ENCODE measurements around the gene TPO.
"Not testable (repeated sequence)": the region's sequence is repeated elsewhere in the genome, so short reads cannot be mapped to it uniquely, and the experiment has no call there.

The TPO gene

DNA sequence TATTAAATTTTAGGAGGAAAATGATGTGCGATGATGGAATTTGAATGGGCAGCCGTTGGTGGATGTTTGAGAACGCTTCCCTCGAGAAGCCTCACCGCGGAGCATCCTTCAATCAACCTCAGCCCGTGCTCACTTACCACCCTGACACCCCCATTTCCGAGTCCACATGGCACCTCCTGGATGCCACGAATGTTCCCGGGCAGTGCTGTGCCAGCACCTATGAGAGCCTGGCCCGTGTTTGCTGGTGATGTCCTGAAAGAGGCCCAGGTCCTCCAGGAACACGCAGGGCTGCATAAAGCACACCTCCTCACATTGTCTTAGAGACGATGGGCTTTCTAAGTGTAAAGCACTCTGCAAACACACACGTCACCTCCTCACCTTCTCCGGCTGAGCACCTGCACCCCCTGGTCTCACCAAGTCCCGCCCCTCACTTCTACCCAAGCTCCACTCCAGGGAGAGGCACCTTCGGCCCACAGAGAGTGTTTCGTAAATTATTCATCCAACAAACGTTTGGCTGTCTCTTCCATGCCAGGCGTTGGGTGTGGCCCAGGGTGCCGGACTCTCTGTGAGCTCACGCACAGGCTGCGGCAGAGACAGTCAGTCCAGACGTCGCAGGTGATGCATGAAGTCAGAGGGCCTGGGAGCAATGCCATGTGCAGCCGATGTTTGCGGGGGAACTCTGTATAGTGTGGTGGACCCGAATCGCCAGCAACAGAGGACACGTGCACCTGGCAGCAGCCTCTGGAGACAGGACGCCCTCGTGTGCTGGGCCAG, 150.0 kb downstream of the TPO start:
- no peak overlapping the region for H3K9ac ChIP-seq (ENCODE audit: low read depth in 1 of 2, low read length in 2 of 2)
- H3K27ac ChIP-seq (ENCODE audit: low read depth in 2 of 2, low read length in 2 of 2), result no peak overlapping the region
- no peaks in the 10 kb centered on the region for H3K9me3 ChIP-seq (ENCODE audit: control insufficient read depth in 2 of 2, low read length in 2 of 2)
- H3K4me3 ChIP-seq (ENCODE audit: low read length in 2 of 2), result no peak overlapping the region
- H3K36me3 ChIP-seq (ENCODE audit: control insufficient read depth in 2 of 2, insufficient read depth in 2 of 2, low read length in 2 of 2), result no peaks in the 10 kb centered on the region
- no peaks in the 10 kb centered on the region for H3K27me3 ChIP-seq (ENCODE audit: control insufficient read depth in 2 of 2, insufficient read depth in 2 of 2, low read length in 2 of 2)
- no peaks in the 10 kb centered on the region for H3K4me1 ChIP-seq (ENCODE audit: control insufficient read depth in 2 of 2, insufficient read depth in 2 of 2, low read length in 2 of 2)

DNA sequence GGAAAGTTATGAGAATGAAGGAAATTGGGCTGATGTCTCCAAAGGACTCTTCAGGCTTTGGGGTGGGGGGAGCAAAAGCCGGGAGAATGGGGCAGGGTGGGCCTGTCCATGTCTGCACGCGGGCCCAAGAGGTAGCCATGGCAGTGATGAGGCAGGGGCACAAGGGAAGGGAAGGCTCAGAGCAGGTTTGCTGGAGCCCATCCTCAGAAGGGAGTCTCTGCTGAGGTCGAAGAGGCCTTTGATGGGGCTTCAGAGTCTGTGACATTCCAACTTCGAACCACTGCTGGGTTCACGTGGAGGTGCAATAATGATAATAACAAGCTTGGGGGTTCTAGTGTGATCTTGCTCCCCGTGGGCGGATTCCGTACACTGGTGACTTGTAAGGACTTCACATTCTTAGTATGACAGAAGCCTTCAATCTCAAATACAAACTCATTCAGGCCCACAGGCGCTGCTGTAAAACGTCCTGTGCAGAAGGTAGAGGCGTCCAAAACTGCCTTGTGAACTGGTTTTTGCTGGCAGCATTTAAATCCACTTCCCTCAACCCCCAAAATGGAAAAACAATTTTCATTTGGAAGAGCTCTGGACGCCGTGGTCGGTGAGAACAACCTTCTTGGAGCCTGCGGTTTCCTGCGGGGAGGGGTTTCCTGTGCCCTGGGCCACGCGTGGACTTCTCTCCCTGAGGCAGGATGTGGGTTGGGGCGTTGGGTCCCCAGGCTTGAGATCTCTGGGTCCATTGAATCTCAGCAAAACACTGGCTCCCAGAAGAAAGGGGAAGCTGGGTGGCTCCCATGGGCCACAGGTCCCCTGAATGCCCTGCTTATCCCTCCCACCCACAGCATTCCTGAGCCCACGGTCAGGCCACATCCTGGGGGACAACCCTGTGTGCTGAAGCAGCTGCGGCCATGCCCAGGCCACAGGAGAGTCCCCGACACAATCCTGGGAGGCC, 151.0 kb downstream of the TPO start:
- no peaks in the 10 kb centered on the region for H3K9me3 ChIP-seq (ENCODE audit: control insufficient read depth in 2 of 2, low read length in 2 of 2)
- no peaks in the 10 kb centered on the region for H3K27me3 ChIP-seq (ENCODE audit: control insufficient read depth in 2 of 2, insufficient read depth in 2 of 2, low read length in 2 of 2)
- H3K4me1 ChIP-seq (ENCODE audit: control insufficient read depth in 2 of 2, insufficient read depth in 2 of 2, low read length in 2 of 2), result no peaks in the 10 kb centered on the region
- H3K9ac ChIP-seq (ENCODE audit: low read depth in 1 of 2, low read length in 2 of 2), result no peak overlapping the region
- H3K4me3 ChIP-seq (ENCODE audit: low read length in 2 of 2), result no peak overlapping the region
- no peak overlapping the region for H3K27ac ChIP-seq (ENCODE audit: low read depth in 2 of 2, low read length in 2 of 2)
- H3K36me3 ChIP-seq (ENCODE audit: control insufficient read depth in 2 of 2, insufficient read depth in 2 of 2, low read length in 2 of 2), result no peaks in the 10 kb centered on the region

DNA sequence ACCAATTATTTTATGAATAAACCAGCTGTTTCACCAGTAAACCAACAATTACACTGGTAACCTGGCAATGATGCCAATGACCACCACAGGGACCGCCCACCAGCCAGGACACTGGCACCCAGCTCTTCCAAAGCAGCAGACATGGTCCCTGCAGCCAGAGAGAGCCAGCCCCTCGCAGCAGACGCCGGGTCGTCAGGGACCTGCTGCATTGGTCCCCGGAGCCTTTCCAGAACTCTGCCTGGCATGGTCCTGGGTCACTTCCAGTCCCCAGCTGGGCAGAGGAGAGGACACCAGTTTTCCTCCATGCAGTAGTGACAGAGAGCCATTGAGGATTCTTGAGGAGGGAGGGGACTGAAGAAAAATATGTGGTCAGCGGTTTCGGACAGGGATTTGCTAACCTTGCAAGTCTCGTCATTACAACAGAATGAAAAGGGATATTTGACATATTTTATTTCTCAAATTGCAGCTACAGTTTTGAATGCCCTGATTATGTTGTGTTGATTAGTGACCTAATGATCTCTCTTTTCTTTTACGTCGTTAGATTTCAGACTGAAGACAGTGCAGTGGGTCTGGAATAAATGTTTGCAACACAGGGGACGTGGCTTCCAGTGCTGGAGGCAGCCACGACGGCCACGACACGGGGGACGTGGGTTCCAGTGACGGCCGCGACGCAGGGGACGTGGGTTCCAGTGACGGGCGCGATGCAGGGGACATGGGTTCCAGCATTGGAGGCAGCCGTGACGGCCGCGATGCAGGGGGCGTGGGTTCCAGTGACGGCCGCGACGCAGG, 154.5 kb downstream of the TPO start:
- H3K4me3 ChIP-seq (ENCODE audit: low read length in 2 of 2), result no peak overlapping the region
- H3K36me3 ChIP-seq (ENCODE audit: control insufficient read depth in 2 of 2, insufficient read depth in 2 of 2, low read length in 2 of 2), result no peaks in the 10 kb centered on the region
- no peaks in the 10 kb centered on the region for H3K27me3 ChIP-seq (ENCODE audit: control insufficient read depth in 2 of 2, insufficient read depth in 2 of 2, low read length in 2 of 2)
- H3K4me1 ChIP-seq (ENCODE audit: control insufficient read depth in 2 of 2, insufficient read depth in 2 of 2, low read length in 2 of 2), result no peaks in the 10 kb centered on the region
- no peak overlapping the region for H3K27ac ChIP-seq (ENCODE audit: low read depth in 2 of 2, low read length in 2 of 2)
- no peaks in the 10 kb centered on the region for H3K9me3 ChIP-seq (ENCODE audit: control insufficient read depth in 2 of 2, low read length in 2 of 2)
- no peak overlapping the region for H3K9ac ChIP-seq (ENCODE audit: low read depth in 1 of 2, low read length in 2 of 2)

DNA sequence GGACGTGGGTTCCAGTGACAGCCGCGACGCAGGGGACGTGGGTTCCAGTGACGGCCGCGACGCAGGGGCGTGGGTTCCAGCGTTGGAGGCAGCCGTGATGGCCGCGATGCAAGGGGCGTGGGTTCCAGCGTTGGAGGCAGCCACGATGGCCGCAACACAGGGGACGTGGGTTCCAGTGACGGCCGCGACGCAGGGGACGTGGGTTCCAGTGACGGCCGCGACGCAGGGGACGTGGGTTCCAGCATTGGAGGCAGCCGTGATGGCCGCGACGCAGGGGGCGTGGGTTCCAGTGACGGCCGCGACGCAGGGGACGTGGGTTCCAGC, 155.0 kb downstream of the TPO start:
- H3K9me3 ChIP-seq (ENCODE audit: control insufficient read depth in 2 of 2, low read length in 2 of 2); H3K27me3 ChIP-seq (ENCODE audit: control insufficient read depth in 2 of 2, insufficient read depth in 2 of 2, low read length in 2 of 2); H3K4me1 ChIP-seq (ENCODE audit: control insufficient read depth in 2 of 2, insufficient read depth in 2 of 2, low read length in 2 of 2); H3K36me3 ChIP-seq (ENCODE audit: control insufficient read depth in 2 of 2, insufficient read depth in 2 of 2, low read length in 2 of 2); H3K9ac ChIP-seq (ENCODE audit: low read depth in 1 of 2, low read length in 2 of 2); H3K27ac ChIP-seq (ENCODE audit: low read depth in 2 of 2, low read length in 2 of 2); H3K4me3 ChIP-seq (ENCODE audit: low read length in 2 of 2): not testable (repeated sequence)

DNA sequence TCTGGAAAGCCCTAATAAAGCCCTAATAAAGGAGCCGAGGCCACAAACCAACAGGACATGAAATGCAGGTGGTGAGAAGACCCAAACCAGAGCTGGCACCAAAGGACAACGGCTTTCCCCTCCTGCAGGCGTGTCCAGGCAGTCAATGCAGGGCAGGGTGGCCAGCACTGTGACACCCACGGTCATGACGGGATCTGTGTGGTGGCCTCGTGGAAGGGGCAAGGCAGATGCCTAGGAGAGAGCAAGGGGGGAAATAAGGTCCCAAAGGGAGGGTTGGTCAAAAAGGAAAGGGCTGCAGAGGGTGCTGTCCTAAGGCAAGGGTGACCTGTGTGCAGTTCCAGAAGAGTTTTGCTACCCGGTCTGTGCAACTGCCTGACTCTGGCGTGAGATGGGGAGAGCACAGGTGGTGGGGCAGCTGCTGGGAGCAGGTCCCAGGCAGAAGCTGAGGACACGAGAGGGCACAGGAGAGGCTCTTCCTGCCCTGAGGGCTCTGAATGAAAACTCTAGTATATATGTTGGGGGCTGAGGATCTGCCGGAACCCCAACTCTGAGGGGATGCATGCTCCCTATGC, 156.7 kb downstream of the TPO start:
- Histone ChIP-seq H3K9ac (ENCODE audit: low read depth in 1 of 2, low read length in 2 of 2) (no peak overlapping the region), H3K4me3 (ENCODE audit: low read length in 2 of 2) (no peak overlapping the region), H3K9me3 (ENCODE audit: control insufficient read depth in 2 of 2, low read length in 2 of 2) (no peaks in the 10 kb centered on the region), H3K36me3 (ENCODE audit: control insufficient read depth in 2 of 2, insufficient read depth in 2 of 2, low read length in 2 of 2) (no peaks in the 10 kb centered on the region), H3K27ac (ENCODE audit: low read depth in 2 of 2, low read length in 2 of 2) (no peak overlapping the region), H3K27me3 (ENCODE audit: control insufficient read depth in 2 of 2, insufficient read depth in 2 of 2, low read length in 2 of 2) (no peaks in the 10 kb centered on the region), H3K4me1 (ENCODE audit: control insufficient read depth in 2 of 2, insufficient read depth in 2 of 2, low read length in 2 of 2) (no peaks in the 10 kb centered on the region)

DNA sequence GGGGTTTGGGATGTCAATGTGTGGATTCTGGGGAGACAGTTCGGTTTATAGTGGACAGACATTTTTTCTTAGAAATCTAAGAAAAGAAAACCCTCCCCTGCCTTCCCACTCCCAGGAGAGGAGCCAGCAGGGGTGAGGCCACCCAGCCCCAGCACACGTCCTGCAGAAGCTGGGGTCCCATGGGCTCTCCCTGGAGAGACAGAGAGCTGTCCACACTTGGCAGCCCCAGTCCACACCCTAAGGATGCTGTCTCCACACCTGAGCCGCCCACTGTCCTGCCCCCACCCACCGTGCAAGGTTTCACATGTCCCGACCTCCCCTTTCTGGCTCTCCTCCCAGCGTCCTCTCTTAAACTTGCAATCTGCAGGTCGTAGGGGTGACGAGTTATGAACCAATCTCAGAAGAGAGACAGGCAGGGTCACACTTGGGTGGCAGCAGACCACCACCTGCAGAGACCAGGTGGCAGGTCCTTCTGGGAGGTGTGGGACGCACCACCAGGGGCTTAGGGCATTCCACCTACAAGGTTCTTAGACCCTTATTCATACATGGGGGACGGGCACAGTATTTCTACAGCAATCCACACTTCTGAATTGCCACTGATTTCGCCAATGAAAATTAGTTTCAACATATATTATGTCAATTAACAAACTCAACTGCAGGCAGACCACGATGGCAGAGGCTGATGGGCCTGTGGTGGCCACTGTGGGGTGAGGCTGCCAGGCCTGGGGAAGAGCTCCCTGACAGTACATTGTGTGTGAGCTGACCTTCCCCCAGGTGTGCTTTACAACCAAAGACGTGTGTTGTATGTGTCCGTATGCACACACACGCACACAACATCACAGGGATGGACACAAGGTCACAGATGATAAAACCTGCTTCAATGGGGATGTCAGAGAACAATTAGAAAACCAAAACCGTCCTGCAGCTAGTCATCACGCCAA, 158.5 kb downstream of the TPO start:
- Histone ChIP-seq H3K4me1 (ENCODE audit: control insufficient read depth in 2 of 2, insufficient read depth in 2 of 2, low read length in 2 of 2) (no peaks in the 10 kb centered on the region), H3K27me3 (ENCODE audit: control insufficient read depth in 2 of 2, insufficient read depth in 2 of 2, low read length in 2 of 2) (no peaks in the 10 kb centered on the region), H3K36me3 (ENCODE audit: control insufficient read depth in 2 of 2, insufficient read depth in 2 of 2, low read length in 2 of 2) (no peaks in the 10 kb centered on the region), H3K9ac (ENCODE audit: low read depth in 1 of 2, low read length in 2 of 2) (no peak overlapping the region), H3K4me3 (ENCODE audit: low read length in 2 of 2) (no peak overlapping the region), H3K27ac (ENCODE audit: low read depth in 2 of 2, low read length in 2 of 2) (no peak overlapping the region), H3K9me3 (ENCODE audit: control insufficient read depth in 2 of 2, low read length in 2 of 2) (no peaks in the 10 kb centered on the region)

DNA sequence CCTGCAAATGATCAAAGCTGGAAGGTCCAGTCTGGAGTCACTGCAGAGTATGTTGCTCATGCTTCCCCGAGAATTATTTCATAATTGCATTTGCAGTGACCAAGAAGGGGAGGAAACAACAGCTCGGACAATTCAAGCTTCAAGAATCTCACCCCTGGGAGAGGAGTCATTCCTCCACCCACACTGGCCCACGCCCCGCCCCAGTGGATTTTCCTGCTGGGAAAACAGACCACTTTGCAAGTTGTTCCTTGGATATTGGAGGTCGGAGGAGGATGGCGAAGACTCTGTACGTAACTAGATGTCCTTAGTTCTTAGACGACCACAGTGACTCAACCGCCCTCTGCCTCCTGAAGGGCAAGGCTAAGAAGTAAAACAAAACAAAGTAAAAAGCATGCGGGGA, 159.4 kb downstream of the TPO start:
- Histone ChIP-seq H3K36me3 (ENCODE audit: control insufficient read depth in 2 of 2, insufficient read depth in 2 of 2, low read length in 2 of 2) (no peaks in the 10 kb centered on the region), H3K27ac (ENCODE audit: low read depth in 2 of 2, low read length in 2 of 2) (no peak overlapping the region), H3K4me1 (ENCODE audit: control insufficient read depth in 2 of 2, insufficient read depth in 2 of 2, low read length in 2 of 2) (no peaks in the 10 kb centered on the region), H3K9ac (ENCODE audit: low read depth in 1 of 2, low read length in 2 of 2) (no peak overlapping the region), H3K27me3 (ENCODE audit: control insufficient read depth in 2 of 2, insufficient read depth in 2 of 2, low read length in 2 of 2) (no peaks in the 10 kb centered on the region), H3K9me3 (ENCODE audit: control insufficient read depth in 2 of 2, low read length in 2 of 2) (no peaks in the 10 kb centered on the region), H3K4me3 (ENCODE audit: low read length in 2 of 2) (no peak overlapping the region)

DNA sequence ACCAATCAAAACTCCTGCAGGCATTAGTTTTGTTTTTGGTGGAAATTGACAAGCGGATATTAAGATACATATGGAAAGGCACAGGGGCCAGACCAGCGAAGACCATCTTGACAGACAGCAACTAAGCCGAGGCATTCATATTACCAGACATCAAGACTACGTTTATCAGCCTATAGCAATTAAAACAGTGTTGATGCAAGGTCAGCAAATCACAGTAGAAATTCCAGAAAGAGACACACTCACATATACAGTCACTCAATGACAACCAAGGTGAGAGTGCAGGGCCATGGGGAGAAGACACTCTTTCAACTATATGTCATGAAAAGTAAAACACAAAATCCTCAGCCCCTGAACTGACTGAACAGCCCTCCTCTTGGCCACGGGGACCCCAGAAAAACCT, 164.6 kb downstream of the TPO start:
- no peak overlapping the region for H3K27ac ChIP-seq (ENCODE audit: low read depth in 2 of 2, low read length in 2 of 2)
- H3K4me1 ChIP-seq (ENCODE audit: control insufficient read depth in 2 of 2, insufficient read depth in 2 of 2, low read length in 2 of 2), result no peaks in the 10 kb centered on the region
- H3K9ac ChIP-seq (ENCODE audit: low read depth in 1 of 2, low read length in 2 of 2), result no peak overlapping the region
- H3K36me3 ChIP-seq (ENCODE audit: control insufficient read depth in 2 of 2, insufficient read depth in 2 of 2, low read length in 2 of 2), result no peaks in the 10 kb centered on the region
- H3K9me3 ChIP-seq (ENCODE audit: control insufficient read depth in 2 of 2, low read length in 2 of 2), result no peaks in the 10 kb centered on the region
- H3K4me3 ChIP-seq (ENCODE audit: low read length in 2 of 2), result no peak overlapping the region
- H3K27me3 ChIP-seq (ENCODE audit: control insufficient read depth in 2 of 2, insufficient read depth in 2 of 2, low read length in 2 of 2), result no peaks in the 10 kb centered on the region

DNA sequence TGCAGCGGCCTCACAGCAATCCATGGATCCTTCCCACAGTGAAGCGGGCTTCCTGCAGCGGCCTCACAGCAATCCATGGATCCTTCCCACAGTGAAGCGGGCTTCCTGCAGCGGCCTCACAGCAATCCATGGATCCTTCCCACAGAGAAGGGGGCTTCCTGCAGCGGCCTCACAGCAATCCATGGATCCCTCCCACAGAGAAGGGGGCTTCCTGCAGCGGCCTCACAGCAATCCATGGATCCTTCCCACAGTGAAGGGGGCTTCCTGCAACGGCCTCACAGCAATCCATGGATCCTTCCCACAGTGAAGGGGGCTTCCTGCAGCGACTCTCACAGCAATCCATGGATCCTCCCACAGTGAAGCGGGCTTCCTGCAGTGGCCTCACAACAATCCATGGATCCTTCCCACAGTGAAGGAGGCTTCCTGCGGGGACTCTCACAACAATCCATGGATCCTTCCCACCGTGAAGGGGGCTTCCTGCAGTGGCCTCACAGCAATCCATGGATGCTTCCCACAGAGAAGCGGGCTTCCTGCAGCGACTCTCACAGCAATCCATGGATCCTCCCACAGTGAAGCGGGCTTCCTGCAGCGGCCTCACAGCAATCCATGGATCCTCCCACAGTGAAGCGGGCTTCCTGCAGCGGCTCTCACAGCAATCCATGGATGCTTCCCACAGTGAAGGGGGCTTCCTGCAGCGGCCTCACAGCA, 168.1 kb downstream of the TPO start:
- not testable (repeated sequence) for H3K4me1 ChIP-seq (ENCODE audit: control insufficient read depth in 2 of 2, insufficient read depth in 2 of 2, low read length in 2 of 2); H3K9me3 ChIP-seq (ENCODE audit: control insufficient read depth in 2 of 2, low read length in 2 of 2); H3K9ac ChIP-seq (ENCODE audit: low read depth in 1 of 2, low read length in 2 of 2); H3K36me3 ChIP-seq (ENCODE audit: control insufficient read depth in 2 of 2, insufficient read depth in 2 of 2, low read length in 2 of 2); H3K4me3 ChIP-seq (ENCODE audit: low read length in 2 of 2); H3K27me3 ChIP-seq (ENCODE audit: control insufficient read depth in 2 of 2, insufficient read depth in 2 of 2, low read length in 2 of 2); H3K27ac ChIP-seq (ENCODE audit: low read depth in 2 of 2, low read length in 2 of 2)

All from mucosa of rectum (tissue), 2 donors.